ENCODE measurements around the gene EPHA5. TPM values are rescaled to one million over a fixed set of nuclear protein-coding genes. Genes with fewer than 3 reads are reported as not detected.
A peak's percentile ranks its signal among the peaks of the same experiment; 100 is the strongest.

Gene EPHA5
- total and polyA plus RNA-seq, 4 donors: 0.02 to 0.15 (median 0.11) TPM; not detected in 1

- Histone ChIP-seq H3K4me3 (no peak overlapping the region), H3K9ac (ENCODE audit: insufficient read depth in 1 of 2, low read length in 2 of 2) (peak overlapping the region in 1 of 2 donors; percentile 13), H3K36me3 (ENCODE audit: control insufficient read depth in 4 of 4, insufficient read depth in 4 of 4, low read length in 4 of 4) (no peaks in the 10 kb centered on the region), H3K4me1 (ENCODE audit: control insufficient read depth in 5 of 5, insufficient read depth in 5 of 5, low read length in 5 of 5) (peaks cover 0 to 27% (median 3%) of the 10 kb centered on the region in 5 donors), H3K27ac (ENCODE audit: low read depth in 1 of 2, low read length in 1 of 2) (no peak overlapping the region), H3K27me3 (ENCODE audit: control insufficient read depth in 3 of 3, insufficient read depth in 3 of 3, low read length in 2 of 3) (peaks cover 6 to 70% (median 63%) of the 10 kb centered on the region in 3 donors), H3K9me3 (ENCODE audit: control insufficient read depth in 4 of 4, insufficient read depth in 3 of 4, low read length in 3 of 4) (peaks cover 0 to 2% (median 0%) of the 10 kb centered on the region in 4 donors)
- TF ChIP-seq CTCF (IDR thresholded peaks at IDR 0.05; ENCODE audit: control extremely low read depth, extremely low read depth): no peak
- ATAC-seq (ENCODE audit: insufficient read depth, low FRiP score): no peak
- peak in 1 of 3 donors; percentile 14 for DNase-seq
- 2 to 3% methylated on average over 42 to 60 of the region's 60 CpGs for WGBS, 2 donors
Observed at GRCh38 chr4:65669111-65670019, 924 bp downstream of the EPHA5 start.

GRCh38 chr4:65668201-65669089 is 1.8 kb downstream of the EPHA5 start:
- DNase-seq: peak in 1 of 3 donors; percentile 24
- Histone ChIP-seq H3K27ac (ENCODE audit: low read depth in 1 of 2, low read length in 1 of 2) (no peak overlapping the region), H3K27me3 (ENCODE audit: control insufficient read depth in 3 of 3, insufficient read depth in 3 of 3, low read length in 2 of 3) (peaks cover 6 to 70% (median 62%) of the 10 kb centered on the region in 3 donors), H3K9ac (ENCODE audit: insufficient read depth in 1 of 2, low read length in 2 of 2) (no peak overlapping the region), H3K4me3 (no peak overlapping the region), H3K9me3 (ENCODE audit: control insufficient read depth in 4 of 4, insufficient read depth in 3 of 4, low read length in 3 of 4) (peaks cover 0 to 2% (median 0%) of the 10 kb centered on the region in 4 donors), H3K36me3 (ENCODE audit: control insufficient read depth in 4 of 4, insufficient read depth in 4 of 4, low read length in 4 of 4) (no peaks in the 10 kb centered on the region), H3K4me1 (ENCODE audit: control insufficient read depth in 5 of 5, insufficient read depth in 5 of 5, low read length in 5 of 5) (peaks cover 0 to 27% (median 3%) of the 10 kb centered on the region in 5 donors)
- WGBS, 2 donors: 7 to 8% methylated on average over 32 of the region's 32 CpGs
- no peak for TF ChIP-seq CTCF (IDR thresholded peaks at IDR 0.05; ENCODE audit: control extremely low read depth, extremely low read depth)
- ATAC-seq (ENCODE audit: insufficient read depth, low FRiP score): no peak

GRCh38 chr4:65667506-65668041 is 2.7 kb downstream of the EPHA5 start:
- DNase-seq (no peak), ATAC-seq (ENCODE audit: insufficient read depth, low FRiP score) (no peak)
- no peak overlapping the region for H3K4me3 ChIP-seq
- WGBS, 2 donors: 18 to 19% methylated on average over 10 of the region's 10 CpGs
- H3K27ac ChIP-seq (ENCODE audit: low read depth in 1 of 2, low read length in 1 of 2): no peak overlapping the region
- peaks cover 6 to 69% (median 56%) of the 10 kb centered on the region in 3 donors for H3K27me3 ChIP-seq (ENCODE audit: control insufficient read depth in 3 of 3, insufficient read depth in 3 of 3, low read length in 2 of 3)
- peaks cover 0 to 27% (median 3%) of the 10 kb centered on the region in 5 donors for H3K4me1 ChIP-seq (ENCODE audit: control insufficient read depth in 5 of 5, insufficient read depth in 5 of 5, low read length in 5 of 5)
- H3K9ac ChIP-seq (ENCODE audit: insufficient read depth in 1 of 2, low read length in 2 of 2): no peak overlapping the region
- no peak for TF ChIP-seq CTCF (IDR thresholded peaks at IDR 0.05; ENCODE audit: control extremely low read depth, extremely low read depth)
- H3K36me3 ChIP-seq (ENCODE audit: control insufficient read depth in 4 of 4, insufficient read depth in 4 of 4, low read length in 4 of 4): no peaks in the 10 kb centered on the region
- peaks cover 0 to 2% (median 0%) of the 10 kb centered on the region in 4 donors for H3K9me3 ChIP-seq (ENCODE audit: control insufficient read depth in 4 of 4, insufficient read depth in 3 of 4, low read length in 3 of 4)
